ENCODE measurements around the gene AKAP11.

DNA sequence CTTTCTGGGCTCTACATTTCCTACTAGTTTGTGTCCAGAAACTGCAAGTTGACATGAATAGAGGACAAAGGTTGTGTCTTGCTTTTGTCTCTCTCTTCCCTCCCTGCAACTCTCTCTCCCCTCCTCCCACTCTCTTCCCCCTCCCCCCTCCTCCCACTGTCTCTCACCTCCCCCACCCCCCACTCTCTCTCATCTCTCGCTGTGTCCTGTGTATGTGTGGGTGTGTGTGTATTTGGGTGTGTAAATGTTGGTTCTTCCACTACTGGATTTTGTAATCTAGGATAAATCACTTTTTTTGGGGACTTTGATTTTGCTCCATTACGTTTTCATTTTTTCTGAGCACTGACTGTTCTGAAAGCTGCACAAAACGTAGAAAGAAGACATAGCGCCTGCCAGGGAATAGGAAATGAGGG lies 48.4 kb downstream of the AKAP11 start:
- TF ChIP-seq POLR2A (IDR thresholded peaks at IDR 0.05) (no peak), POLR2AphosphoS5 (IDR thresholded peaks at IDR 0.05) (no peak)
- TF ChIP-seq, protein P1, sequence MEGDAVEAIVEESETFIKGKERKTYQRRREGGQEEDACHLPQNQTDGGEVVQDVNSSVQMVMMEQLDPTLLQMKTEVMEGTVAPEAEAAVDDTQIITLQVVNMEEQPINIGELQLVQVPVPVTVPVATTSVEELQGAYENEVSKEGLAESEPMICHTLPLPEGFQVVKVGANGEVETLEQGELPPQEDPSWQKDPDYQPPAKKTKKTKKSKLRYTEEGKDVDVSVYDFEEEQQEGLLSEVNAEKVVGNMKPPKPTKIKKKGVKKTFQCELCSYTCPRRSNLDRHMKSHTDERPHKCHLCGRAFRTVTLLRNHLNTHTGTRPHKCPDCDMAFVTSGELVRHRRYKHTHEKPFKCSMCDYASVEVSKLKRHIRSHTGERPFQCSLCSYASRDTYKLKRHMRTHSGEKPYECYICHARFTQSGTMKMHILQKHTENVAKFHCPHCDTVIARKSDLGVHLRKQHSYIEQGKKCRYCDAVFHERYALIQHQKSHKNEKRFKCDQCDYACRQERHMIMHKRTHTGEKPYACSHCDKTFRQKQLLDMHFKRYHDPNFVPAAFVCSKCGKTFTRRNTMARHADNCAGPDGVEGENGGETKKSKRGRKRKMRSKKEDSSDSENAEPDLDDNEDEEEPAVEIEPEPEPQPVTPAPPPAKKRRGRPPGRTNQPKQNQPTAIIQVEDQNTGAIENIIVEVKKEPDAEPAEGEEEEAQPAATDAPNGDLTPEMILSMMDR (IDR thresholded peaks at IDR 0.05) = no peak

Measured in breast epithelium (tissue), 3 donors.